ENCODE measurements around the gene MGAT2.
"Not testable (repeated sequence)": the region's sequence is repeated elsewhere in the genome, so short reads cannot be mapped to it uniquely, and the experiment has no call there.

MGAT2 gene

DNA sequence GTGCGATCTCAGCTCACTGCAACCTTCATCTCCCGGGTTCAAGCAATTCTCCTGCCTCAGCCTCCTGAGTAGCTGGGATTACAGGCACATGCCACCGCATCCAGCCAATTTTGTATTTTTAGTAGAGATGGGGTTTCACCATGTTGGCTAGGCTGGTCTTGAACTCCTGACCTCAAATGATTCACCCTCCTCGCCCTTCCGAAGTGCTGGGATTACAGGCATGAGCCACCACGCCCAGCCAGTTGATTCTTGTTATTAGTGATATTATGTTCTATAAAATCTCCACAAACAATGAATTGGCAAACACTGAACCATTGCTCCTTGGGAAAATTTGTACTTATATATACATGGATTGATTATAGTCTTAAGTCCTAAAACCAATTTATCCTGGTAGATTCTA lies 36.9 kb downstream of the MGAT2 start:
- not testable (repeated sequence) for DNase-seq

DNA sequence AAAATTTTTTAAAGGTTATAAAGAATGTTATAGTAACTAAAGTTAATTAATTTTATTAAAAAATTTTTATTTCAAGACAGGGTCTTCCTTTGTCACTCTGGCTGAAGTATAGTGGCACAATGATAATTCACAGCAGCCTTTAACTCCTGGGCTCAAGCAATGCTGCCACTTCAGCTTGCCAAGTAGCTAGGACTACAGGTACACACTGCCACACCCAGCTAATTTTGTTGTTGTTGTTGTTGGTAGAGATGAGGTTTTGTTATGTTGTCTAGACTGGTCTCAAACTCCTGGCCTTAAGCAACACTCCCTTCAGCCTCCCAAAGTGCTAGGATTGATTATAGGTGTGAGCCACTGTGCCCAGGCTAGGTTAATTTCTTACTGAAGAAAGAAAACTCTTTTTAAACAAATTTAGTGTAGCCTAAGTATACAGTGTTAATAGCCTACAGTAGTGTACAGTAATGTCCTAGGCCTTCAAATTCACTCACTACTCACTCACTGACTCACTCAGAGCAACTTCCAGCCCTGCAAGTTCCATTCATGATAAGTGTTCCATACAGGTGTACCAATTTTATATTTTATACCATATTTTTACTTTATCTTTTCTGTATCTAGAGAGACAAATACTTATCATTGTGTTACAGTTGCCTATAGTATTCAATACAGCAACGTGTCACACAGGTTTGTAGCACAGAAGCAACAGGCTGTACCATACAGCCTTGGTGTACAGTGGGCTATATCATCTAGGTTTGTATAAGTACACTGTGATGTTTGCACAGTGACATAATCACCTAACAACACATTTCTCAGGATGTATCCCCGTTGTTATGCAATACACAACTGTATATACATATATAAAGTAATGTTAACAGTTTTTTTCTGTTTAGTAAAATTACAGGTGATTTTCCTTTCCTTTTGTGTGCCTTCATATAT lies 39.2 kb downstream of the MGAT2 start:
- DNase-seq: no peak

DNA sequence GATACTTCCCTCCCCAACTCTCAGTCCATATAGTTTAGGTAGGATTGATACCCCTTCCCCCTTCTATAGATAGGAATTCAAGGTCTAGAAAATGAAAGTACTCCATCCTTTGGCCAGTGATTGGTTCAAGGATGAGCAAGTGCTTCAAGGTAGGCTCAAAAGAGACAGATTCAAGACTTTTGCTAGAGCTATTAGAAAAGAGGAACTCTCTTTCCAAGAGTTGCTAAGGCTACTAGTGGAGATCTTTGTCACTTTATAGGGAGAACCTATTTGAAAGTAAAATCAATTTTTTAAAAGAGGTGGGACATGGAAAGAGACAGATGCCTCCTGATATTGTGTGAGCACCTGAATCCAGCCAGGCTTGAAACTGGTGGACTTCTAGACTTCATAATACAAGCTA lies 49.9 kb downstream of the MGAT2 start:
- no peak for DNase-seq

Data from activated T-cell treated with anti-CD3 and anti-CD28 coated beads, Interleukin-2, amount 50 U/mL, for 48 hours (primary cell).